Calu3 (cell line): Measurements from ENCODE around the gene GVQW3. TPM values are rescaled to one million over a fixed set of nuclear protein-coding genes. Genes with fewer than 3 reads are reported as not detected.
"Not testable (repeated sequence)": the region's sequence is repeated elsewhere in the genome, so short reads cannot be mapped to it uniquely, and the experiment has no call there.

Experiments
- BruUV-seq: library from RNA; stranded (reverse); fragments of 400-500 nt; replicated peaks from 2 replicates; lab custom pipeline; 2021; lab: Mats Ljungman, UMichigan
- CTCF ChIA-PET: fragments of 300-600 bp; sonication (Branson Sonifier 250); formaldehyde crosslinking; loops from one replicate; lab custom pipeline; 2022; ENCODE audit warnings: antibody characterized with exemption; lab: Charles Lee
- DNase-seq: peaks from one replicate; pipeline ENCODE4 v3.0.0; 2022
- H3K27ac Mint-ChIP-seq: one replicate; pipeline ENCODE4 v1.8.0; 2022; ENCODE audit warnings: mixed read lengths; ENCODE audit not compliant: unreplicated experiment
- H3K27me3 Mint-ChIP-seq: one replicate; pipeline ENCODE4 v1.8.0; 2022; ENCODE audit warnings: mixed read lengths; ENCODE audit not compliant: unreplicated experiment
- H3K36me3 Mint-ChIP-seq: one replicate; pipeline ENCODE4 v1.8.0; 2022; ENCODE audit warnings: mild to moderate bottlenecking, moderate library complexity, mixed read lengths; ENCODE audit not compliant: insufficient read depth, unreplicated experiment
- H3K4me1 Mint-ChIP-seq: one replicate; pipeline ENCODE4 v1.8.0; 2022; ENCODE audit warnings: mild to moderate bottlenecking, low read depth, mixed read lengths; ENCODE audit not compliant: unreplicated experiment
- H3K4me3 Mint-ChIP-seq: one replicate; pipeline ENCODE4 v1.8.0; 2022; ENCODE audit warnings: mild to moderate bottlenecking, low read depth, moderate library complexity, mixed read lengths; ENCODE audit not compliant: unreplicated experiment
- H3K9me3 Mint-ChIP-seq: one replicate; pipeline ENCODE4 v1.8.0; 2022; ENCODE audit warnings: low read depth, mixed read lengths; ENCODE audit not compliant: unreplicated experiment
- intact Hi-C: fragments of 100-400 bp; cut with micrococcal nuclease; formaldehyde crosslinking; loops from one replicate; pipeline ENCODE4 v1.10.0; 2022; ENCODE audit not compliant: unreplicated experiment
- total RNA-seq: library from RNA; stranded (reverse); gene quantifications from 2 replicates; pipeline ENCODE4 v1.2.3, GENCODE V29; 2022
- TF ChIP-seq, protein P1 (sequence below): fragments of 200-600 bp; IDR thresholded peaks from one replicate; pipeline ENCODE4 v1.8.0; 2022; ENCODE audit warnings: antibody characterized with exemption; ENCODE audit not compliant: unreplicated experiment

The GVQW3 gene
- total RNA-seq, 1 experiment from 2014 or later: 7.2 TPM

DNA sequence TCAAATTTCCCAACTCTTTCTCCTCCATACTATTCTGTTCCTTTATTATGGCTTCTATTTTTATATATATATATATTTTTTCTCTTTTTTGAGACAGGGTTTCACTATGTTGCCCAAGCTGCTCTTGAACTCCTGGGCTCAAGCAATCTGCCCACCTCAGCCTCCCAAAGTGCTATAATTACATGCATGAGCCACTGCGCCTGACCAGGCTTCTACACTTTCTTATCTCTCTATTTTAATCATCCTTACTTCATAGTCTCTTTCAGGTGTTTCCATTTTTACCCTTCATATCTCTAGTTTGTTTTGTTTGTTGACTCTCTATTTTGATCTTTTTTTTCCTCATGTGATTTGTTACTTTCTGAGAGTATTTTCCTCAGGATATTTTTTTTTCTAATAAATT, 19.8 kb downstream of the GVQW3 start:
- H3K4me3 Mint-ChIP-seq: no peak overlapping the region
- no peaks in the 10 kb centered on the region for H3K4me1 Mint-ChIP-seq
- TF ChIP-seq, protein P1, sequence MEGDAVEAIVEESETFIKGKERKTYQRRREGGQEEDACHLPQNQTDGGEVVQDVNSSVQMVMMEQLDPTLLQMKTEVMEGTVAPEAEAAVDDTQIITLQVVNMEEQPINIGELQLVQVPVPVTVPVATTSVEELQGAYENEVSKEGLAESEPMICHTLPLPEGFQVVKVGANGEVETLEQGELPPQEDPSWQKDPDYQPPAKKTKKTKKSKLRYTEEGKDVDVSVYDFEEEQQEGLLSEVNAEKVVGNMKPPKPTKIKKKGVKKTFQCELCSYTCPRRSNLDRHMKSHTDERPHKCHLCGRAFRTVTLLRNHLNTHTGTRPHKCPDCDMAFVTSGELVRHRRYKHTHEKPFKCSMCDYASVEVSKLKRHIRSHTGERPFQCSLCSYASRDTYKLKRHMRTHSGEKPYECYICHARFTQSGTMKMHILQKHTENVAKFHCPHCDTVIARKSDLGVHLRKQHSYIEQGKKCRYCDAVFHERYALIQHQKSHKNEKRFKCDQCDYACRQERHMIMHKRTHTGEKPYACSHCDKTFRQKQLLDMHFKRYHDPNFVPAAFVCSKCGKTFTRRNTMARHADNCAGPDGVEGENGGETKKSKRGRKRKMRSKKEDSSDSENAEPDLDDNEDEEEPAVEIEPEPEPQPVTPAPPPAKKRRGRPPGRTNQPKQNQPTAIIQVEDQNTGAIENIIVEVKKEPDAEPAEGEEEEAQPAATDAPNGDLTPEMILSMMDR: no peak
- CTCF ChIA-PET: no interaction called here
- BruUV-seq: no TSS peak
- intact Hi-C loops: no loop called here
- no peaks in the 10 kb centered on the region for H3K36me3 Mint-ChIP-seq
- no peak for DNase-seq
- no peaks in the 10 kb centered on the region for H3K27me3 Mint-ChIP-seq
- no peak overlapping the region for H3K27ac Mint-ChIP-seq
- H3K9me3 Mint-ChIP-seq: no peaks in the 10 kb centered on the region

DNA sequence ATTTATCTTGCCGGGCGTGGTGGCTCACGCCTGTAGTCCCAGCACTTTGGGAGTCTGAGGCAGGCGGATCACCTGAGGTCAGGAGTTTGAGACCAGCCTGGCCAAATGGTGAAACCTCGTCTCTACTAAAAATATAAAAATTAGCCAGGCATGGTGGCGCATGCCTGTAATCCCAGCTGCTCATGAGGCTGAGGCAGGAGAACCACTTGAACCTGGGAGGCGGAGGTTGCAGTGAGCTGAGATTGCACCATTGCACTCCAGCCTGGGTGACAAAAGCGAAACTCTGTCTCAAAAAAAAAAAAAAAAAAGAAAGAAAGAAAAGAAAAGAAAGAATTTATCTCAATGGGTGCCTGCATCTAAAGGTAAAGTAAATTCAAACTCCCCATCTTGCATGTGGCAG, 20.4 kb downstream of the GVQW3 start:
- CTCF ChIA-PET: not testable (repeated sequence)

DNA sequence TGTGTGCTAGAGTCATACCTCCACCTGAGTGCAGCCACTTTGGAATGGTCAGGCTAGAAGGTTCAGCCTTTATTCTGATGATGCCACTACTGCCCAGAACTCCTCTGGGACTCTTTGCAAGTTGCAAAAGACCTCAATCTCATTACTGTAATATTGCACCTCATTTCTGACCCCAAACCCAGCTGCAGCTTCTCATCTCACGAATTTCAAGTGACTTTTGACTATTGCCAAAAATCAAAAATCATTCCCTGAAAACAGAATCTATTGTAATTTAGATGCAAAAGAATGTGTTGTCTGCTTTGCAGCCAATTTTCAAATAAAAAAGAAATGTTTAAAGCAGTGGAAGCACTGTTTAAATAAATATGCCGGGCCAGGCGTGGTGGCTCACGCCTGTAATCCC, 25.2 kb downstream of the GVQW3 start:
- Mint-ChIP-seq H3K4me3 (no peak overlapping the region), H3K36me3 (no peaks in the 10 kb centered on the region), H3K27me3 (peaks cover 26% of the 10 kb centered on the region), H3K27ac (no peak overlapping the region), H3K4me1 (no peaks in the 10 kb centered on the region), H3K9me3 (no peaks in the 10 kb centered on the region)
- CTCF ChIA-PET: interaction anchor here (0.6 kb wide), 1 partner anchor 82 kb away, joined by 3 read pairs; no protein-coding TSS in a partner anchor
- DNase-seq: no peak
- no TSS peak for BruUV-seq
- TF ChIP-seq, protein P1: no peak
- intact Hi-C loops: no loop called here

More for the DNA sequence above, 20.4 kb downstream of the GVQW3 start:
- H3K4me3 Mint-ChIP-seq, BruUV-seq, H3K27me3 Mint-ChIP-seq, H3K27ac Mint-ChIP-seq, intact Hi-C loops, H3K36me3 Mint-ChIP-seq, H3K4me1 Mint-ChIP-seq, DNase-seq, H3K9me3 Mint-ChIP-seq: not testable (repeated sequence)

DNA sequence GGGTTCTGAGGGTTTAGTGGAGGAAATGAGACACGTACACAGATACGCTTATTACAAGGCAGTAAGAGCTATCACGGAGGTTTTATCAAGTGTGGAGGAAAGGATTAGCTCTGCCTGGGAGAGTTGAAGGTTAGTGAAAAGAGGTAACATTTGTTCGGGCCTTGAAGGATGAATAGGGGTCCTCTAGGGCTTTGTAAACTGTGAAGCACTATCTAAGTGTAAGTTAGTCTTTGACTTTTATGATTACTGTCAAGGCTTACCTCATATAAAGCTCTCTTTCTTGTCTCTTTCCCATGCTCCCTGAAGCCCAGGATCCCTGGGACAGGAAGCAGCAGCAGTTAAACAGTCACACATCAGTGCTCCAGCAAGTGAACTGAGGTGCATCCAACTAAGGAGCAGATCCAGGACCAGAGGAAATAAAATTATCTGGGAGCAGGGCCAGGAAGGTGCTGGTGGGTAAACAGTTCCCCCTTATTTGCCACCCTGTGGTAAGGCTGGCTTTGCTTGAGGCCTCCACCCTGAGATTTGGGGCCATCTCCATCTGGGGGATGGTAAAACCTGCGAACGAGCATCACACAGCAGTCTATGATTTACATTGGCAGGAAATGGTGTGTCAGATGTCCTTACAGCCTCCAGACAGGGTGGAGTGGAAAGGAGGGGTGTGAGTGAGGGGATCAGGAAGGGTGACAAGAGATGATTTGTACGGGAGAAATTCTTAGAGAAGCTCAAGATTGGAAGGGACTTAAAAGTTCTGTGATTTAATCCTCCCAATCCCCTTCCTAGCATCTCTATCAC, 27.2 kb downstream of the GVQW3 start:
- CTCF ChIA-PET: interaction anchor here (0.7 kb wide), 2 partner anchors 36 to 335 kb away, joined by 5 to 7 read pairs; no protein-coding TSS in a partner anchor

More for the DNA sequence above, 27.2 kb downstream of the GVQW3 start:
- no TSS peak for BruUV-seq
- no peak for DNase-seq
- intact Hi-C loops: no loop called here
- Mint-ChIP-seq H3K4me3 (no peak overlapping the region), H3K9me3 (no peaks in the 10 kb centered on the region), H3K4me1 (no peaks in the 10 kb centered on the region), H3K36me3 (no peaks in the 10 kb centered on the region), H3K27me3 (peaks cover 46% of the 10 kb centered on the region), H3K27ac (no peak overlapping the region)
- TF ChIP-seq, protein P1: no peak
